Vagina (tissue), 2 donors: ENCODE measurements around the gene ARHGAP26. TPM values are rescaled to one million over a fixed set of nuclear protein-coding genes. Genes with fewer than 3 reads are reported as not detected.

ENCODE experiments used
- DNase-seq, 2 donors: peaks; one replicate each; pipeline ENCODE4 v3.0.0-alpha.2; 2017; ENCODE audit errors: extremely low spot score in 2 of 2
- H3K27ac ChIP-seq: fragments of 200-600 bp; sonication (generic); one replicate; pipeline ENCODE4 v1.5.1; 2019
- H3K27me3 ChIP-seq: fragments of 200-600 bp; sonication (generic); one replicate; pipeline ENCODE4 v1.5.1; 2019
- H3K36me3 ChIP-seq, 2 donors: fragments of 200-600 bp; sonication (generic); one replicate each; pipeline ENCODE4 v1.5.1; 2017 to 2019
- H3K4me1 ChIP-seq: fragments of 200-600 bp; sonication (generic); one replicate; pipeline ENCODE4 v1.5.1; 2019
- H3K4me3 ChIP-seq, 2 donors: fragments of 200-600 bp; sonication (generic); 1 replicate in 1 of 2; 2 replicates in 1 of 2; pipeline ENCODE4 v1.5.1; 2016 to 2019
- H3K9me3 ChIP-seq: fragments of 200-600 bp; sonication (generic); one replicate; pipeline ENCODE4 v1.5.1; 2019
- POLR2A ChIP-seq, 2 donors: fragments of 450-650 bp; IDR thresholded peaks; one replicate each; pipeline ENCODE4 v1.6.1; 2017; ENCODE audit warnings: antibody characterized with exemption in 2 of 2, mild to moderate bottlenecking in 2 of 2, moderate library complexity in 2 of 2
- POLR2AphosphoS5 ChIP-seq, 2 donors: sonication (generic); formaldehyde crosslinking; IDR thresholded peaks; one replicate each; pipeline ENCODE4 v1.9.0; 2017; ENCODE audit warnings: antibody characterized with exemption in 2 of 2, mild to moderate bottlenecking in 2 of 2, low read depth in 1 of 2; ENCODE audit not compliant: insufficient read depth in 1 of 2
- intact Hi-C: fragments of 100-400 bp; cut with DNase I; formaldehyde crosslinking; loops from one replicate; pipeline ENCODE4 v1.15.1; 2023
- total RNA-seq: library from RNA; depleted of rRNA; stranded (reverse); fragments of >200 nt; gene quantifications from one replicate; pipeline ENCODE4 v1.2.3, GENCODE V29; 2016
- TF ChIP-seq, protein P1 (sequence below), 3 experiments: fragments of 450-650 bp in 2 of 3; fragments of 200-600 bp in 1 of 3; sonication (generic) in 1 of 3; IDR thresholded peaks; one replicate each; pipeline ENCODE4 v1.5.1; 2017 to 2019; ENCODE audit warnings: antibody characterized with exemption in 3 of 3, mild to moderate bottlenecking in 2 of 3, moderate library complexity in 2 of 3

Gene ARHGAP26
- total RNA-seq, 1 donor from 2014 or later = 42.5 TPM

DNA sequence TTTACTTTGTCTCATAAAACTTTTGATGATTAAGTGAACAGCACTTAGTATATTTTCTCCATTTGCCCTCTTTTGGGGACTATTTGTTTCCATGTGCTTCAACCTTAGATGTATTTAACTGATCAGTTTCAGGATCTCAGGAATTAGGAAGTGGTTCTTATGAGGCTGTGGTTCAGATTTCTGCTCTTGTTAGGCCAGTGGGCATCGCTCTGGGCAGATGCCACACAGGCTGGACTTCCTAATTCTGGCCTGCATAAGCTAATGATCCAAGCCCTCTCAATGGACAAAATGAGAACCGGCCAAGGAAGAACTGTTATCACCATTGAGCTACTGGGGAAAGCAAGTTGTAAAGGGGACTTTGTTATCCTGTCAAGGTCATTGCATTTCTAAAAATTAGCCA lies 6.9 kb downstream of the ARHGAP26 start:
- Histone ChIP-seq H3K4me1 (peaks cover 22% of the 10 kb centered on the region), H3K36me3 (no peaks in the 10 kb centered on the region), H3K27me3 (no peaks in the 10 kb centered on the region), H3K27ac (no peak overlapping the region), H3K9me3 (no peaks in the 10 kb centered on the region), H3K4me3 (no peak overlapping the region)
- no peak for TF ChIP-seq POLR2AphosphoS5 (IDR thresholded peaks at IDR 0.05; ENCODE audit: insufficient read depth in 1 of 2, low read depth in 1 of 2)
- no peak for TF ChIP-seq POLR2A (IDR thresholded peaks at IDR 0.05)
- TF ChIP-seq, protein P1, sequence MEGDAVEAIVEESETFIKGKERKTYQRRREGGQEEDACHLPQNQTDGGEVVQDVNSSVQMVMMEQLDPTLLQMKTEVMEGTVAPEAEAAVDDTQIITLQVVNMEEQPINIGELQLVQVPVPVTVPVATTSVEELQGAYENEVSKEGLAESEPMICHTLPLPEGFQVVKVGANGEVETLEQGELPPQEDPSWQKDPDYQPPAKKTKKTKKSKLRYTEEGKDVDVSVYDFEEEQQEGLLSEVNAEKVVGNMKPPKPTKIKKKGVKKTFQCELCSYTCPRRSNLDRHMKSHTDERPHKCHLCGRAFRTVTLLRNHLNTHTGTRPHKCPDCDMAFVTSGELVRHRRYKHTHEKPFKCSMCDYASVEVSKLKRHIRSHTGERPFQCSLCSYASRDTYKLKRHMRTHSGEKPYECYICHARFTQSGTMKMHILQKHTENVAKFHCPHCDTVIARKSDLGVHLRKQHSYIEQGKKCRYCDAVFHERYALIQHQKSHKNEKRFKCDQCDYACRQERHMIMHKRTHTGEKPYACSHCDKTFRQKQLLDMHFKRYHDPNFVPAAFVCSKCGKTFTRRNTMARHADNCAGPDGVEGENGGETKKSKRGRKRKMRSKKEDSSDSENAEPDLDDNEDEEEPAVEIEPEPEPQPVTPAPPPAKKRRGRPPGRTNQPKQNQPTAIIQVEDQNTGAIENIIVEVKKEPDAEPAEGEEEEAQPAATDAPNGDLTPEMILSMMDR (IDR thresholded peaks at IDR 0.05) = no peak
- intact Hi-C loops = loop anchor here (10.0 kb wide), 1 partner anchor 62 kb away; no protein-coding TSS in a partner anchor
- DNase-seq = no peak

DNA sequence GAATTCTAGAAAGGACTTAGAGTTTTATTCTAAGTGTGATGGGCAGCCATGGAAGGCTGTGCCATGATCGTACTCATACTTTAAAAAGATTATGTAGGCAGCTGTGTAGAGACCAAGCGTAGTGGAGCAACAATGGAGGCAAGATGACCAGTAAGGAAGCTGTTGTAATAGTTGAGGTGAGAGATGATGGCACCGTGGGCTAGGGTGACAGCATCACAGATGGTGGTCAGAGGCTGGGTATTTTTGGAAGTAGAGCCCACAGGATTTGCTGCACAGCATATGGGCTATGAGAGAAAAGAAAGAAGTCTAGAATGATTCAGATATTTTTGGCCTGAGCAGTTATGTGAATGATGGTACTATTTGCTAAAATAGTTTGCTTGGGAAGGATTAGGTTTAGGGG lies 7.7 kb downstream of the ARHGAP26 start:
- Histone ChIP-seq H3K27ac (no peak overlapping the region), H3K4me1 (peaks cover 17% of the 10 kb centered on the region), H3K9me3 (no peaks in the 10 kb centered on the region), H3K27me3 (no peaks in the 10 kb centered on the region), H3K36me3 (no peaks in the 10 kb centered on the region), H3K4me3 (no peak overlapping the region)
- DNase-seq = no peak
- intact Hi-C loops = loop anchor here (10.0 kb wide), 1 partner anchor 63 kb away; no protein-coding TSS in a partner anchor
- no peak for TF ChIP-seq POLR2A (IDR thresholded peaks at IDR 0.05)
- TF ChIP-seq, protein P1 (IDR thresholded peaks at IDR 0.05) = no peak
- TF ChIP-seq POLR2AphosphoS5 (IDR thresholded peaks at IDR 0.05; ENCODE audit: insufficient read depth in 1 of 2, low read depth in 1 of 2) = no peak

DNA sequence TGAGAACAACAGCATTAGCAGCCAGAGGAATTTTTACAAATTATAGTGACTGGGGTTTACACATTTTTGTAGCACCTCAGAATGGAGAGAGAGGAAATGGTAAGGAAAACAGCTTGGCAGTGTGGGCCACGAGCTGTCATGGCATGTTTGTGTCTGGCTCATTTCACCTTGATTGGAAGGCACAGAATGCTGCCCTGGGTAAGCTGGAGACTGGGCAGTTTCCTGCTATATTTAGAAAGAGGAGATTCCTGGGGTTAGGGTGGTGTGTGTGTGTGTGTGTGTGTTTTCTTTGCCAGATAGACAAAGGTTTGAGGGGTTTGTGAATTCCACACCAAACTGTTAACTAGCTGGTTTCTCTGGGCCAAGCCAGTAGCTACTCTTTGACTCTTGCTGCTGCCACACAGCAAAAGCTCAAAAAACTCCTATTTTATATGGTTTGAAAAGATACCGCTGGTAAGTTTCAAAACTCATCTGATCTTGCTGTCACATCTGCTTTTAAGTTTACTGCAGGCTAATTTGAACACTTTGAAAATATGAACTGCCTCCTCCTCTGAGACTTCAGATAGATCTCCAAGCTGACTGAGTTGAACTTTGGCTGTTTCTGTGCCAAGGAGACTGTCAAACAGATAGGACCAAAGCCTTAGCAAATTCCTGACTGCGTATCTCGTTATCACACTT lies 9.1 kb downstream of the ARHGAP26 start:
- TF ChIP-seq POLR2A (IDR thresholded peaks at IDR 0.05) (no peak), POLR2AphosphoS5 (IDR thresholded peaks at IDR 0.05; ENCODE audit: insufficient read depth in 1 of 2, low read depth in 1 of 2) (no peak)
- TF ChIP-seq, protein P1 (IDR thresholded peaks at IDR 0.05) = no peak
- Histone ChIP-seq H3K27me3 (no peaks in the 10 kb centered on the region), H3K9me3 (no peaks in the 10 kb centered on the region), H3K4me3 (no peak overlapping the region), H3K36me3 (no peaks in the 10 kb centered on the region), H3K27ac (no peak overlapping the region), H3K4me1 (peaks cover 30% of the 10 kb centered on the region)
- DNase-seq = no peak
- intact Hi-C loops = loop anchor here (10.0 kb wide), 1 partner anchor 65 kb away; no protein-coding TSS in a partner anchor

DNA sequence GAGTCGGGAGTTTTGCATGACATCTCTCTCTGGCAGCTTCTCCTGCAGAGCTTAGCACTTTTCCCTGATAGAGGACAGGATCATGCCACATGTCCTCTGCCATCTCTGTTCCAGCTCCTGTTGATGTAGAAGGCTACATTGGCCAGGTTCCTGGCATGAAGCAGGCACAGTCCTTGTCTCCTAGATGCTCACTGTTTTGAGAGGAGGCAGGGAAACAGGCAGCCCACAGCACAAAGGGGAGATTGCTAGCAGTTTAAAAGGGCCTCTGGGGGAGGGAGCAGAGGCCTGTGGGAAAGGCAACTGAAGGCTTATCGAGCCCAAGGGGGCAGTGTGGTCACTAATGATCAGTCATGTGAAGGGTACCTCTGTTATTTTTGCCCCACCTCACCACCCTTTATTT lies 10.7 kb downstream of the ARHGAP26 start:
- no peak for TF ChIP-seq POLR2AphosphoS5 (IDR thresholded peaks at IDR 0.05; ENCODE audit: insufficient read depth in 1 of 2, low read depth in 1 of 2)
- TF ChIP-seq, protein P1 (IDR thresholded peaks at IDR 0.05) = no peak
- TF ChIP-seq POLR2A (IDR thresholded peaks at IDR 0.05) = no peak
- intact Hi-C loops = no loop called here
- no peaks in the 10 kb centered on the region for H3K9me3 ChIP-seq
- H3K4me1 ChIP-seq = peaks cover 30% of the 10 kb centered on the region
- no peak for DNase-seq
- no peak overlapping the region for H3K4me3 ChIP-seq
- H3K27ac ChIP-seq = no peak overlapping the region
- no peaks in the 10 kb centered on the region for H3K36me3 ChIP-seq
- H3K27me3 ChIP-seq = no peaks in the 10 kb centered on the region

DNA sequence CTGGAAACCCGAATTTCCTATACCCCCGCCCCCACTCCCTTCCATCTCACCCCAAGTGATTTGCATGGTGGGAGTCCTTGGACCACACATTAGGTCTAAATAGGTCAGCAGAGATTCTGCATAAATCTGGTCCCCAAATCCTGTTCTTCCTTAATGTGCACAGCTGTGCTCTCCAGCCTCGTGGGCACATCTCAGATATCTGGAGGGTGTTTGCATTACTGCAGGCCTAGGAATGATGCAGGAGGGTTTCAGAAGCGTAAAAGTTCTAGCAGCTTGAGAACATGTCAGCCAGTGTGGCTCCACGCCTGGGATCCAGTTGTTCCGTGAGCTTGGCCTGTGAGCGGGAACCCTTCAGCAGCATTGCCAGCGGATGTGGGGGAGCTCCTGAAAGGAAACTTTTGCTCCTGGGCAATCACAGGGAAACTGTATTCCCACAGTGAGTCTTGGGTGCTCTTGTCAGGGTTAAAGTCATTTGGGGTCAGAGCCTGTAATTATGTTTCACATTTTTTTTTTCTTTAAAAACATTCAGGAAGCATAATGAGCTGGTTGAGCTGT lies 12.9 kb downstream of the ARHGAP26 start:
- intact Hi-C loops = no loop called here
- peak overlapping the region; percentile 20 for H3K27ac ChIP-seq
- DNase-seq = peak in 1 of 2 donors; percentile 92
- peaks cover 30% of the 10 kb centered on the region for H3K4me1 ChIP-seq
- no peaks in the 10 kb centered on the region for H3K27me3 ChIP-seq
- H3K36me3 ChIP-seq = no peaks in the 10 kb centered on the region
- H3K4me3 ChIP-seq = no peak overlapping the region
- TF ChIP-seq POLR2A (IDR thresholded peaks at IDR 0.05) (no peak), POLR2AphosphoS5 (IDR thresholded peaks at IDR 0.05; ENCODE audit: insufficient read depth in 1 of 2, low read depth in 1 of 2) (peak in 1 of 2 donors; percentile 52)
- TF ChIP-seq, protein P1 (IDR thresholded peaks at IDR 0.05) = no peak
- no peaks in the 10 kb centered on the region for H3K9me3 ChIP-seq
